Hepatocyte (in vitro differentiated cells): ENCODE results near the gene KIAA1210. TPM values are rescaled to one million over a fixed set of nuclear protein-coding genes. Genes with fewer than 3 reads are reported as not detected.

Experiments
- DNase-seq: peaks from one replicate; pipeline ENCODE4 v3.0.0-alpha.2; 2016; ENCODE audit warnings: low spot score
- H2AFZ ChIP-seq: fragments of 200-600 bp; sonication (generic); 2 replicates; pipeline ENCODE4 v1.6.0; 2016; ENCODE audit warnings: antibody characterized with exemption, mild to moderate bottlenecking
- H3K27ac ChIP-seq: fragments of 200-600 bp; sonication (generic); 2 replicates; pipeline ENCODE4 v1.5.1; 2016; ENCODE audit warnings: mild to moderate bottlenecking
- H3K27me3 ChIP-seq: fragments of 200-600 bp; sonication (generic); 2 replicates; pipeline ENCODE4 v1.6.1; 2016
- H3K36me3 ChIP-seq: fragments of 200-600 bp; sonication (generic); replicated peaks from 2 replicates; pipeline ENCODE4 v1.5.1; 2016; ENCODE audit warnings: low read depth; ENCODE audit not compliant: insufficient read depth
- H3K4me1 ChIP-seq: fragments of 200-600 bp; sonication (generic); 2 replicates; pipeline ENCODE4 v1.5.1; 2016; ENCODE audit warnings: mild to moderate bottlenecking, moderate library complexity; ENCODE audit not compliant: insufficient read depth
- H3K4me2 ChIP-seq: fragments of 200-600 bp; sonication (generic); 2 replicates; pipeline ENCODE4 v1.6.0; 2016
- H3K4me3 ChIP-seq: fragments of 200-600 bp; sonication (generic); 2 replicates; pipeline ENCODE4 v1.5.1; 2016; ENCODE audit warnings: mild to moderate bottlenecking
- H3K79me2 ChIP-seq: fragments of 200-600 bp; sonication (generic); 2 replicates; pipeline ENCODE4 v1.6.0; 2017; ENCODE audit warnings: mild to moderate bottlenecking
- H3K9me2 ChIP-seq: fragments of 200-600 bp; sonication (generic); replicated peaks from 2 replicates; pipeline ENCODE4 v1.6.0; 2017; ENCODE audit warnings: mild to moderate bottlenecking; ENCODE audit not compliant: insufficient read depth
- H3K9me3 ChIP-seq: fragments of 200-600 bp; sonication (generic); 2 replicates; pipeline ENCODE4 v1.5.1; 2016; ENCODE audit warnings: low read depth, mild to moderate bottlenecking
- H4K20me1 ChIP-seq: fragments of 200-600 bp; sonication (generic); 2 replicates; pipeline ENCODE4 v1.6.0; 2016; ENCODE audit warnings: mild to moderate bottlenecking; ENCODE audit not compliant: insufficient read depth, poor library complexity, severe bottlenecking
- CTCF ChIP-seq: fragments of 200-600 bp; sonication (generic); IDR thresholded peaks from 2 replicates; pipeline ENCODE4 v1.5.1; 2016; ENCODE audit warnings: antibody characterized with exemption, mild to moderate bottlenecking; ENCODE audit not compliant: poor library complexity
- EZH2 ChIP-seq: fragments of 200-600 bp; sonication (generic); IDR thresholded peaks from 2 replicates; pipeline ENCODE4 v1.6.1; 2016; ENCODE audit warnings: antibody characterized with exemption, mild to moderate bottlenecking, borderline replicate concordance
- EZH2phosphoT487 ChIP-seq: fragments of 200-600 bp; sonication (generic); IDR thresholded peaks from one replicate; pipeline ENCODE4 v1.6.1; 2018; ENCODE audit warnings: antibody characterized with exemption, mild to moderate bottlenecking, low read depth, moderate library complexity; ENCODE audit not compliant: unreplicated experiment, severe bottlenecking
- WGBS: methylation state at CpG from one replicate; pipeline ENCODE4 v1.1.6; 2016; ENCODE audit warnings: low lambda C conversion rate; ENCODE audit errors: missing lambda C conversion rate; 5-methylcytosine and 5-hydroxymethylcytosine counted together
- polyA plus RNA-seq: library from polyadenylated mRNA; unstranded; fragments of >200 nt; fragmentation: Nextera tagmentation; extraction: Ambion mirVana; gene quantifications from 2 replicates; pipeline ENCODE4 v1.2.1, GENCODE V29; 2016
- total RNA-seq: library from RNA; depleted of rRNA; stranded (reverse); fragments of >200 nt; gene quantifications from 2 replicates; pipeline ENCODE4 v1.2.3, GENCODE V29; 2014

KIAA1210 gene
- total and polyA plus RNA-seq, 2 experiments from 2014 or later, result 0.03 TPM; not detected in 1

GRCh38 chrX:119028733-119029330, 98.8 kb downstream of the KIAA1210 start:
- H3K36me3 ChIP-seq, result no peaks in the 10 kb centered on the region
- 73% methylated on average over 1 of the region's 1 CpG for WGBS
- no peaks in the 10 kb centered on the region for H3K79me2 ChIP-seq
- no peaks in the 10 kb centered on the region for H3K9me2 ChIP-seq
- no peak overlapping the region for H3K4me3 ChIP-seq
- no peak for DNase-seq
- no peak overlapping the region for H2AFZ ChIP-seq
- no peaks in the 10 kb centered on the region for H3K4me1 ChIP-seq
- no peak overlapping the region for H3K4me2 ChIP-seq
- no peaks in the 10 kb centered on the region for H3K27me3 ChIP-seq
- H3K9me3 ChIP-seq, result no peaks in the 10 kb centered on the region
- H4K20me1 ChIP-seq, result no peaks in the 10 kb centered on the region
- TF ChIP-seq EZH2 (no peak), EZH2phosphoT487 (no peak), CTCF (no peak)
- no peak overlapping the region for H3K27ac ChIP-seq

Other genes with a start within 250 kb of the KIAA1210 start
- 5.8 and 6.5 TPM in 2 replicates for gene LONRF3, start 153.2 kb downstream of the KIAA1210 start, total RNA-seq
- gene LONRF3, start 153.2 kb downstream of the KIAA1210 start, polyA plus RNA-seq, result 2.6 TPM in 2 replicates
- not detected in 2 replicates for gene CT47C1, start 54.8 kb downstream of the KIAA1210 start, total RNA-seq
- not detected in 2 replicates for gene CT47C1, start 54.8 kb downstream of the KIAA1210 start, polyA plus RNA-seq
- gene PGRMC1, start 108.5 kb upstream of the KIAA1210 start, total RNA-seq, result 283 and 307 TPM in 2 replicates
- 152 and 163 TPM in 2 replicates for gene PGRMC1, start 108.5 kb upstream of the KIAA1210 start, polyA plus RNA-seq